B cell (primary cell): ENCODE results near the gene ADGRF5. TPM values are rescaled to one million over a fixed set of nuclear protein-coding genes. Genes with fewer than 3 reads are reported as not detected.

Experiments used
- ATAC-seq: fragments of 200-7000 bp; cut with Tn5 transposase; one replicate; pipeline ENCODE4 v1.10.0; 2021; ENCODE audit warnings: low read depth, mild to moderate bottlenecking, moderate number of reproducible peaks, moderate library complexity
- CTCF ChIA-PET: fragments of 350-600 bp; sonication (Branson Sonifier 250); formaldehyde crosslinking; loops from one replicate; lab custom pipeline; 2021; ENCODE audit warnings: antibody characterized with exemption, inconsistent platforms; lab: Charles Lee
- POLR2A ChIA-PET: fragments of 350-600 bp; sonication (Branson Sonifier 250); formaldehyde crosslinking; loops from one replicate; lab custom pipeline; 2021; ENCODE audit warnings: antibody characterized with exemption; lab: Charles Lee
- DNase-seq: peaks from one replicate; pipeline ENCODE4 v3.0.0; 2013
- H2AFZ ChIP-seq: 2 replicates; pipeline ENCODE4 v1.6.1; 2012; ENCODE audit warnings: mild to moderate bottlenecking, low read depth, low read length; ENCODE audit not compliant: insufficient read depth, poor library complexity, severe bottlenecking
- H3K27ac ChIP-seq, 2 donors: 1 replicate in 1 of 2; 2 replicates in 1 of 2; pipeline ENCODE4 v1.5.1; 2012 to 2013; ENCODE audit warnings: low read length in 2 of 2, mild to moderate bottlenecking in 2 of 2, moderate library complexity in 1 of 2
- H3K27me3 ChIP-seq, 4 experiments: fragments of 200-600 bp in 1 of 4; sonication (generic) in 1 of 4; replicated peaks in 1 of 4; 1 replicate in 2 of 4; 2 replicates in 2 of 4; pipeline versions ENCODE4 v1.6.1 to v1.7.0; 2013 to 2016; ENCODE audit warnings: low read length in 3 of 4, mild to moderate bottlenecking in 2 of 4, mixed read lengths in 1 of 4, moderate library complexity in 1 of 4; ENCODE audit not compliant: insufficient read depth in 4 of 4, control insufficient read depth in 3 of 4; ENCODE audit errors: control extremely low read depth in 1 of 4
- H3K36me3 ChIP-seq, 2 experiments: replicated peaks in 1 of 2; 1 replicate in 1 of 2; 2 replicates in 1 of 2; pipeline versions ENCODE4 v1.6.1 to v1.7.1; 2013; ENCODE audit warnings: low read length in 1 of 2; ENCODE audit not compliant: insufficient read depth in 2 of 2, control insufficient read depth in 1 of 2; ENCODE audit errors: control extremely low read depth in 1 of 2, extremely low read depth in 1 of 2
- H3K4me1 ChIP-seq, 2 donors: fragments of 200-600 bp in 1 of 2; sonication (generic) in 1 of 2; 1 replicate in 1 of 2; 2 replicates in 1 of 2; pipeline versions ENCODE4 v1.5.1 to v1.6.1; 2013 to 2017; ENCODE audit warnings: low read length in 2 of 2; ENCODE audit not compliant: control insufficient read depth in 2 of 2, insufficient read depth in 2 of 2
- H3K4me2 ChIP-seq: replicated peaks from 2 replicates; pipeline ENCODE3; 2012; ENCODE audit warnings: mild to moderate bottlenecking, low read depth, low read length; ENCODE audit not compliant: poor library complexity, severe bottlenecking
- H3K4me3 ChIP-seq, 5 experiments: fragments of 200-600 bp in 1 of 5; sonication (generic) in 1 of 5; 1 replicate in 3 of 5; 2 replicates in 2 of 5; pipeline versions ENCODE4 v1.5.1 to v1.7.0; 2011 to 2016; ENCODE audit warnings: low read length in 4 of 5, mild to moderate bottlenecking in 4 of 5, low read depth in 2 of 5, control low read depth in 1 of 5, moderate library complexity in 1 of 5; ENCODE audit not compliant: insufficient read depth in 1 of 5; ENCODE audit errors: control extremely low read depth in 1 of 5, extremely low read depth in 1 of 5
- H3K79me2 ChIP-seq: fragments of 200-600 bp; sonication (generic); one replicate; pipeline ENCODE4 v1.6.0; 2016; ENCODE audit warnings: low read length; ENCODE audit not compliant: control insufficient read depth, insufficient read depth
- H3K9ac ChIP-seq: fragments of 200-600 bp; sonication (generic); 2 replicates; pipeline ENCODE4 v1.6.1; 2017; ENCODE audit warnings: mild to moderate bottlenecking, low read length, moderate library complexity
- H3K9me3 ChIP-seq, 3 donors: one replicate each; pipeline versions ENCODE4 v1.6.1 to v1.7.1; 2013; ENCODE audit warnings: low read length in 2 of 3; ENCODE audit not compliant: control insufficient read depth in 2 of 3, insufficient read depth in 1 of 3; ENCODE audit errors: control extremely low read depth in 1 of 3
- H4K20me1 ChIP-seq: 2 replicates; pipeline ENCODE4 v1.6.0; 2012; ENCODE audit warnings: mild to moderate bottlenecking, low read length; ENCODE audit not compliant: insufficient read depth, control insufficient read depth, poor library complexity, severe bottlenecking
- H3K27ac Mint-ChIP-seq: one replicate; pipeline ENCODE4 v1.8.0; 2021; ENCODE audit warnings: mixed read lengths
- H3K27me3 Mint-ChIP-seq: one replicate; pipeline ENCODE4 v1.8.0; 2021; ENCODE audit warnings: mixed read lengths
- H3K4me1 Mint-ChIP-seq: one replicate; pipeline ENCODE4 v1.8.0; 2021; ENCODE audit warnings: mixed read lengths
- H3K4me3 Mint-ChIP-seq: one replicate; pipeline ENCODE4 v1.8.0; 2021; ENCODE audit warnings: mixed read lengths
- H3K9me3 Mint-ChIP-seq: one replicate; pipeline ENCODE4 v1.8.0; 2022; ENCODE audit warnings: mixed read lengths; ENCODE audit not compliant: insufficient read depth
- CTCF ChIP-seq: fragments of 200-600 bp; IDR thresholded peaks from one replicate; pipeline ENCODE4 v1.8.0; 2022; ENCODE audit warnings: antibody characterized with exemption, mild to moderate bottlenecking
- EZH2 ChIP-seq: IDR thresholded peaks from 2 replicates; pipeline ENCODE4 v1.6.1; 2012; ENCODE audit warnings: borderline replicate concordance, low read depth, mild to moderate bottlenecking, moderate library complexity, low read length; ENCODE audit not compliant: insufficient read depth, poor library complexity, severe bottlenecking
- WGBS: methylation state at CpG from one replicate; pipeline ENCODE4 v1.1.5; 2013; ENCODE audit warnings: missing lambda C conversion rate; ENCODE audit not compliant: insufficient coverage; 5-methylcytosine and 5-hydroxymethylcytosine counted together
- intact Hi-C: fragments of 100-400 bp; cut with micrococcal nuclease; formaldehyde crosslinking; loops from one replicate; pipeline ENCODE4 v1.10.0; 2022
- polyA plus RNA-seq: library from polyadenylated mRNA; depleted of rRNA; stranded (reverse); fragments of >200 nt; gene quantifications from 2 replicates; pipeline ENCODE4 v1.2.3, GENCODE V29; 2012
- total RNA-seq, 2 donors: library from RNA; stranded (reverse); fragments of 120-200 nt in 1 of 2; gene quantifications; 1 replicate in 1 of 2; 2 replicates in 1 of 2; pipeline versions ENCODE4 v1.2.3 to v1.2.4, GENCODE V29; 2013 to 2022

ADGRF5 gene
- total and polyA plus RNA-seq, 2 donors (not counting 1 experiment from before 2014, with no cell fraction given) = not detected

- H3K9ac ChIP-seq = no peak overlapping the region
- no peak overlapping the region for H3K27ac ChIP-seq
- WGBS = 95% methylated on average over 3 of the region's 4 CpGs
- H3K27me3 Mint-ChIP-seq = peaks cover 8% of the 10 kb centered on the region
- H3K4me3 ChIP-seq = no peak overlapping the region
- H3K4me1 Mint-ChIP-seq = no peaks in the 10 kb centered on the region
- no peak for ATAC-seq
- H3K9me3 ChIP-seq = no peaks in the 10 kb centered on the region
- H3K4me3 Mint-ChIP-seq = no peak overlapping the region
- H3K36me3 ChIP-seq = no peaks in the 10 kb centered on the region
- TF ChIP-seq EZH2 (no peak), CTCF (no peak)
- H3K4me1 ChIP-seq = no peaks in the 10 kb centered on the region
- no peak for DNase-seq
- H3K79me2 ChIP-seq = no peaks in the 10 kb centered on the region
- CTCF ChIA-PET = no interaction called here
- H3K9me3 Mint-ChIP-seq = no peaks in the 10 kb centered on the region
- intact Hi-C loops = no loop called here
- no peaks in the 10 kb centered on the region for H3K27me3 ChIP-seq
- no peaks in the 10 kb centered on the region for H4K20me1 ChIP-seq
- POLR2A ChIA-PET = no interaction called here
- no peak overlapping the region for H2AFZ ChIP-seq
- no peak overlapping the region for H3K4me2 ChIP-seq
- H3K27ac Mint-ChIP-seq = no peak overlapping the region
Measured at GRCh38 chr6:46915866-46916265, 5.9 kb downstream of the ADGRF5 start.

DNA sequence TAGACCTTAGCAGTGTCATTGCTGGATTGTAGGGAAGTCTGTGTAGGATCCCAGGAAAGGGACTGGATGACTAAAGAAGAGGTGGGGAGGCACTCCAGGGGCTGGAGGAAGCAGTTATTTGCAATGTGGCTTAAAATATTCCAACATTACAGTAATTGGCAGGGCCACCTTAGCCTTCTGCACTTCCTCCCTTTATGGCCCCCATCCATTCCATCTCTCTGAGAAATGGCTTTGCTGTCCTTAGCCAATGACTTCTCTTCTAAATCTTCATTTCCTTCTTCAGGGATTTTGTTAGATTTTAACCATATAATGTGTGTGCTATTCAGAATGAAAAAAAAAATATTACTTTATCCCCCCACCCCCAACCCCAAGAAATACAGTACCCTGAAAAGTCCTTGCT is 6.4 kb downstream of the ADGRF5 start:
- Histone ChIP-seq H3K4me1 (no peaks in the 10 kb centered on the region), H4K20me1 (no peaks in the 10 kb centered on the region), H2AFZ (no peak overlapping the region), H3K9me3 (no peaks in the 10 kb centered on the region), H3K36me3 (no peaks in the 10 kb centered on the region), H3K4me3 (no peak overlapping the region), H3K4me2 (no peak overlapping the region), H3K27me3 (no peaks in the 10 kb centered on the region), H3K79me2 (no peaks in the 10 kb centered on the region), H3K9ac (no peak overlapping the region), H3K27ac (no peak overlapping the region)
- ChIA-PET CTCF (no interaction called here), POLR2A (no interaction called here)
- Mint-ChIP-seq H3K4me1 (no peaks in the 10 kb centered on the region), H3K27ac (no peak overlapping the region), H3K9me3 (no peaks in the 10 kb centered on the region), H3K27me3 (peaks cover 8% of the 10 kb centered on the region), H3K4me3 (no peak overlapping the region)
- no peak for TF ChIP-seq CTCF
- no peak for TF ChIP-seq EZH2
- no peak for DNase-seq
- intact Hi-C loops = no loop called here
- no peak for ATAC-seq
